NCI-H748 (cell line): ENCODE data around the gene IFT20.
A peak's percentile ranks its signal among the peaks of the same experiment; 100 is the strongest.

ENCODE experiments used
- DNase-seq: peaks from one replicate; lab custom pipeline; 2025; ENCODE audit not compliant: unreplicated experiment; lab: John Stamatoyannopoulos, UW

The IFT20 gene

GRCh38 chr17:28335201-28335958, at the start of gene IFT20, which contains the start of gene TNFAIP1:
Gene IFT20, minus strand, starts transcription at chr17:28335472. Its CDS starts 3,487 bp downstream, at chr17:28331985.
Gene TNFAIP1, plus strand, starts transcription at chr17:28335761. Its CDS starts 3,761 bp downstream, at chr17:28339522.
- DNase-seq: peak; percentile 100

GRCh38 chr17:28385037-28385400, 49.7 kb upstream of the IFT20 start:
- DNase-seq: peak; percentile 72

GRCh38 chr17:28384281-28385036, 49.2 kb upstream of the IFT20 start:
- peak; percentile 85 for DNase-seq

GRCh38 chr17:28381141-28381825, 46.0 kb upstream of the IFT20 start:
- DNase-seq: peak; percentile 89

GRCh38 chr17:28379814-28380801, 44.8 kb upstream of the IFT20 start:
- DNase-seq: no peak

- DNase-seq: no peak
Observed at GRCh38 chr17:28372945-28373274, 37.6 kb upstream of the IFT20 start.

GRCh38 chr17:28372203-28372944, 37.1 kb upstream of the IFT20 start:
- DNase-seq: peak; percentile 72

GRCh38 chr17:28371245-28372202, 36.3 kb upstream of the IFT20 start, which contains the start of gene SARM1:
Gene SARM1, plus strand, starts transcription at chr17:28371694. Its CDS starts 339 bp downstream, at chr17:28372033.
- DNase-seq: peak; percentile 99

- DNase-seq: peak; percentile 45
Observed at GRCh38 chr17:28370744-28371103, 35.5 kb upstream of the IFT20 start.

- peak; percentile 23 for DNase-seq
Observed at GRCh38 chr17:28370035-28370743, 34.9 kb upstream of the IFT20 start, which contains the start of gene VTN. Gene VTN, minus strand, starts transcription at chr17:28370307. Its CDS starts 104 bp downstream, at chr17:28370203.

GRCh38 chr17:28369684-28370034, 34.4 kb upstream of the IFT20 start:
- no peak for DNase-seq

GRCh38 chr17:28368915-28369683, 33.8 kb upstream of the IFT20 start:
- no peak for DNase-seq

- DNase-seq: no peak
Observed at GRCh38 chr17:28368306-28368831, 33.1 kb upstream of the IFT20 start.

- no peak for DNase-seq
Observed at GRCh38 chr17:28367641-28368305, 32.5 kb upstream of the IFT20 start.

GRCh38 chr17:28366605-28367004, 31.3 kb upstream of the IFT20 start:
- no peak for DNase-seq

GRCh38 chr17:28365487-28365886, 30.2 kb upstream of the IFT20 start:
- no peak for DNase-seq
